DMS53 treated with DMSO at 0.1 percent for 48 hours (cell line): ENCODE data around the gene MAP3K15.

Experiments used
- DNase-seq: peaks from one replicate; lab custom pipeline; 2025; ENCODE audit not compliant: unreplicated experiment; lab: John Stamatoyannopoulos, UW

Gene MAP3K15

GRCh38 chrX:19514791-19515614, at the start of gene MAP3K15:
MAP3K15 (minus strand) TSS chrX:19515508; CDS start chrX:19515261, 247 bp downstream.
- peak; percentile 0 for DNase-seq

- DNase-seq: no peak
Observed at GRCh38 chrX:19564606-19565005, 49.3 kb upstream of the MAP3K15 start.

GRCh38 chrX:19563746-19564145, 48.4 kb upstream of the MAP3K15 start:
- no peak for DNase-seq

- DNase-seq: no peak
Observed at GRCh38 chrX:19563327-19563726, 48.0 kb upstream of the MAP3K15 start.

- peak; percentile 7 for DNase-seq
Observed at GRCh38 chrX:19560611-19561010, 45.3 kb upstream of the MAP3K15 start.

GRCh38 chrX:19557822-19558221, 42.5 kb upstream of the MAP3K15 start:
- no peak for DNase-seq

- no peak for DNase-seq
Observed at GRCh38 chrX:19556202-19556601, 40.9 kb upstream of the MAP3K15 start.

- DNase-seq: no peak
Observed at GRCh38 chrX:19555683-19556082, 40.4 kb upstream of the MAP3K15 start.

GRCh38 chrX:19555236-19555635, 39.9 kb upstream of the MAP3K15 start:
- DNase-seq: no peak

- no peak for DNase-seq
Observed at GRCh38 chrX:19554786-19555185, 39.5 kb upstream of the MAP3K15 start.

- no peak for DNase-seq
Observed at GRCh38 chrX:19552793-19553192, 37.5 kb upstream of the MAP3K15 start.

GRCh38 chrX:19549838-19550237, 34.5 kb upstream of the MAP3K15 start:
- no peak for DNase-seq

GRCh38 chrX:19548934-19549333, 33.6 kb upstream of the MAP3K15 start:
- no peak for DNase-seq

GRCh38 chrX:19548279-19548678, 33.0 kb upstream of the MAP3K15 start:
- no peak for DNase-seq

GRCh38 chrX:19545651-19546050, 30.3 kb upstream of the MAP3K15 start:
- no peak for DNase-seq

GRCh38 chrX:19544693-19545305, 29.5 kb upstream of the MAP3K15 start:
- peak; percentile 34 for DNase-seq

- DNase-seq: no peak
Observed at GRCh38 chrX:19543951-19544381, 28.7 kb upstream of the MAP3K15 start.

- no peak for DNase-seq
Observed at GRCh38 chrX:19543020-19543715, 27.9 kb upstream of the MAP3K15 start.

GRCh38 chrX:19541931-19542330, 26.6 kb upstream of the MAP3K15 start:
- no peak for DNase-seq

- no peak for DNase-seq
Observed at GRCh38 chrX:19541196-19541595, 25.9 kb upstream of the MAP3K15 start.

GRCh38 chrX:19540076-19540475, 24.8 kb upstream of the MAP3K15 start:
- DNase-seq: no peak

- DNase-seq: no peak
Observed at GRCh38 chrX:19539665-19540064, 24.4 kb upstream of the MAP3K15 start.
